SK-N-SH (cell line): Measurements from ENCODE around the gene DZIP1L. TPM values are rescaled to one million over a fixed set of nuclear protein-coding genes. Genes with fewer than 3 reads are reported as not detected.

Source experiments
- CTCF ChIA-PET: fragments of 300-600, 350-600 bp; formaldehyde crosslinking; extraction: SDS; loops from one replicate; lab custom pipeline; 2021; lab: Yijun Ruan, JAX
- POLR2A ChIA-PET: fragments of 350-600 bp; sonication (Branson Sonifier 250); formaldehyde crosslinking; extraction: SDS; loops from one replicate; lab custom pipeline; 2020; ENCODE audit warnings: antibody characterized with exemption, inconsistent platforms; lab: Yijun Ruan, JAX
- DNase-seq: peaks from one replicate; pipeline ENCODE4 v3.0.0; 2012
- H2AFZ ChIP-seq: fragments of 200-600 bp; sonication (generic); 2 replicates; pipeline ENCODE4 v1.8.1; 2016; ENCODE audit warnings: antibody characterized with exemption, mild to moderate bottlenecking, low read depth
- H3F3A ChIP-seq: fragments of 200-600 bp; sonication (generic); replicated peaks from 2 replicates; pipeline ENCODE3; 2016; ENCODE audit warnings: antibody characterized with exemption, mild to moderate bottlenecking; ENCODE audit not compliant: insufficient read depth
- H3K27ac ChIP-seq, 2 experiments: fragments of 200-500 bp in 1 of 2; fragments of 200-600 bp in 1 of 2; sonication (Bioruptor generic) in 1 of 2; sonication (generic), shearing (Covaris generic) in 1 of 2; 2 replicates each; pipeline versions ENCODE4 v1.5.1 to v1.6.1; 2014 to 2016; ENCODE audit warnings: low read depth in 2 of 2, inconsistent platforms in 1 of 2, low read length in 1 of 2, mild to moderate bottlenecking in 1 of 2, mixed read lengths in 1 of 2
- H3K27me3 ChIP-seq: fragments of 200-600 bp; sonication (generic), shearing (Covaris generic); 2 replicates; pipeline ENCODE4 v1.6.1; 2016; ENCODE audit warnings: mixed run types; ENCODE audit not compliant: insufficient read depth
- H3K36me3 ChIP-seq, 2 experiments: fragments of 200-500 bp in 1 of 2; fragments of 200-600 bp in 1 of 2; sonication (Bioruptor generic) in 1 of 2; sonication (generic) in 1 of 2; replicated peaks in 1 of 2; 2 replicates each; pipeline versions ENCODE3 to v1.5.1; 2014 to 2016; ENCODE audit warnings: low read length in 1 of 2, mild to moderate bottlenecking in 1 of 2; ENCODE audit not compliant: insufficient read depth in 2 of 2, control insufficient read depth in 1 of 2
- H3K4me1 ChIP-seq, 2 experiments: fragments of 200-500 bp in 1 of 2; fragments of 200-600 bp in 1 of 2; sonication (Bioruptor generic) in 1 of 2; sonication (generic), shearing (Covaris generic) in 1 of 2; 2 replicates each; pipeline versions ENCODE4 v1.5.1 to v1.6.1; 2014 to 2016; ENCODE audit warnings: low read depth in 1 of 2, low read length in 1 of 2, mixed run types in 1 of 2; ENCODE audit not compliant: insufficient read depth in 2 of 2, control insufficient read depth in 1 of 2
- H3K4me2 ChIP-seq: fragments of 200-600 bp; sonication (generic), shearing (Covaris generic); 2 replicates; pipeline ENCODE4 v1.6.1; 2017; ENCODE audit warnings: mixed run types
- H3K4me3 ChIP-seq, 2 experiments: fragments of 200-500 bp in 1 of 2; fragments of 200-600 bp in 1 of 2; sonication (Bioruptor generic) in 1 of 2; sonication (generic), shearing (Covaris generic) in 1 of 2; 2 replicates each; pipeline versions ENCODE4 v1.5.1 to v1.8.1; 2014 to 2016; ENCODE audit warnings: low read depth in 2 of 2, inconsistent platforms in 1 of 2, low read length in 1 of 2, mild to moderate bottlenecking in 1 of 2, mixed read lengths in 1 of 2, moderate library complexity in 1 of 2
- H3K79me2 ChIP-seq: fragments of 200-600 bp; sonication (generic); 2 replicates; pipeline ENCODE4 v1.8.1; 2017; ENCODE audit warnings: mild to moderate bottlenecking; ENCODE audit not compliant: insufficient read depth
- H3K9ac ChIP-seq: fragments of 200-600 bp; sonication (generic); 2 replicates; pipeline ENCODE4 v1.6.1; 2017; ENCODE audit warnings: mixed run types
- H3K9me2 ChIP-seq: fragments of 200-600 bp; sonication (generic); 2 replicates; pipeline ENCODE4 v1.6.1; 2017; ENCODE audit warnings: mixed run types
- H3K9me3 ChIP-seq: fragments of 200-600 bp; sonication (generic); 2 replicates; pipeline ENCODE4 v1.6.1; 2017; ENCODE audit warnings: mixed run types, mild to moderate bottlenecking, moderate library complexity
- H4K20me1 ChIP-seq: fragments of 200-600 bp; sonication (generic); 2 replicates; pipeline ENCODE4 v1.6.1; 2017; ENCODE audit warnings: mild to moderate bottlenecking, mixed run types; ENCODE audit not compliant: insufficient read depth
- GABPA ChIP-seq: IDR thresholded peaks from 2 replicates; pipeline ENCODE4 v1.4.0; 2012; ENCODE audit warnings: low read depth, mild to moderate bottlenecking
- GATA2 ChIP-seq: sonication (generic); formaldehyde crosslinking; IDR thresholded peaks from 2 replicates; pipeline ENCODE4 v1.5.0; 2020; ENCODE audit warnings: mild to moderate bottlenecking, missing genetic modification reagents
- MXI1 ChIP-seq: IDR thresholded peaks from 2 replicates; pipeline ENCODE4 v1.6.1; 2012; ENCODE audit warnings: mild to moderate bottlenecking, low read depth, low read length, improper control_type of control experiment
- NRF1 ChIP-seq: IDR thresholded peaks from 2 replicates; pipeline ENCODE4 v1.6.1; 2012; ENCODE audit warnings: low read depth, mild to moderate bottlenecking, low read length
- TAF1 ChIP-seq: IDR thresholded peaks from 2 replicates; pipeline ENCODE4 v1.6.1; 2012; ENCODE audit warnings: low read depth, mild to moderate bottlenecking, low read length, moderate library complexity, borderline replicate concordance
- YY1 ChIP-seq: IDR thresholded peaks from 2 replicates; pipeline ENCODE4 v1.4.0; 2012; ENCODE audit warnings: low read depth, mild to moderate bottlenecking
- WGBS: methylation state at CpG from one replicate; pipeline ENCODE4 v1.1.6; 2017; ENCODE audit warnings: low lambda C conversion rate; 5-methylcytosine and 5-hydroxymethylcytosine counted together
- polyA plus RNA-seq, 3 experiments: library from polyadenylated mRNA; depleted of rRNA; stranded (reverse); fragments of >200 nt; gene quantifications; 2 replicates each; pipeline ENCODE4 v1.2.3, GENCODE V29; 2012
- TF ChIP-seq, protein P1 (sequence below): IDR thresholded peaks from 2 replicates; pipeline ENCODE4 v1.6.1; 2012; ENCODE audit warnings: mild to moderate bottlenecking, low read depth, low read length, moderate library complexity

Gene DZIP1L
- polyA plus RNA-seq, 1 of the 3 experiments (the other 2 are of a cell fraction) = 6.4 TPM

DNA sequence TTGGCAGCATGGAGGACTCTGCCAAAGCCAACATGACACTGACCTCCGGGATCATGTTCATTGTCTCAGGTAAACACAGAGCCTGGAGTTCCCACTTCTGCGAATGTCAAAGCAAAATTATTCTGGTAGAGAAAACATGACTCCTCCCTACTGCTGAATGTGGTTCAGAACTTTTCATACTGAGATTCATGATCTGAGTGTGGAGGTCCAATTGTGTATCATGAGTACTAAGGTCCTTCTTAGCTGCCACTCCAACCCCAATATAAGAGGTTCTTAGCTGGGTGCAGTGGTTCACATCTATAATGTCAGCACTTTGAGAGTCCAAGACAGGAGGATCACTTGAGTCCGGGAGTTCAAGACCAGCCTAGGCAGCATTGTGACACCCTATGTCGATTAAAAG, 91.7 kb downstream of the DZIP1L start:
- no peak overlapping the region for H3K4me3 ChIP-seq
- no peaks in the 10 kb centered on the region for H3K9me3 ChIP-seq
- TF ChIP-seq GABPA = no peak
- TF ChIP-seq NRF1 = no peak
- TF ChIP-seq, protein P1, sequence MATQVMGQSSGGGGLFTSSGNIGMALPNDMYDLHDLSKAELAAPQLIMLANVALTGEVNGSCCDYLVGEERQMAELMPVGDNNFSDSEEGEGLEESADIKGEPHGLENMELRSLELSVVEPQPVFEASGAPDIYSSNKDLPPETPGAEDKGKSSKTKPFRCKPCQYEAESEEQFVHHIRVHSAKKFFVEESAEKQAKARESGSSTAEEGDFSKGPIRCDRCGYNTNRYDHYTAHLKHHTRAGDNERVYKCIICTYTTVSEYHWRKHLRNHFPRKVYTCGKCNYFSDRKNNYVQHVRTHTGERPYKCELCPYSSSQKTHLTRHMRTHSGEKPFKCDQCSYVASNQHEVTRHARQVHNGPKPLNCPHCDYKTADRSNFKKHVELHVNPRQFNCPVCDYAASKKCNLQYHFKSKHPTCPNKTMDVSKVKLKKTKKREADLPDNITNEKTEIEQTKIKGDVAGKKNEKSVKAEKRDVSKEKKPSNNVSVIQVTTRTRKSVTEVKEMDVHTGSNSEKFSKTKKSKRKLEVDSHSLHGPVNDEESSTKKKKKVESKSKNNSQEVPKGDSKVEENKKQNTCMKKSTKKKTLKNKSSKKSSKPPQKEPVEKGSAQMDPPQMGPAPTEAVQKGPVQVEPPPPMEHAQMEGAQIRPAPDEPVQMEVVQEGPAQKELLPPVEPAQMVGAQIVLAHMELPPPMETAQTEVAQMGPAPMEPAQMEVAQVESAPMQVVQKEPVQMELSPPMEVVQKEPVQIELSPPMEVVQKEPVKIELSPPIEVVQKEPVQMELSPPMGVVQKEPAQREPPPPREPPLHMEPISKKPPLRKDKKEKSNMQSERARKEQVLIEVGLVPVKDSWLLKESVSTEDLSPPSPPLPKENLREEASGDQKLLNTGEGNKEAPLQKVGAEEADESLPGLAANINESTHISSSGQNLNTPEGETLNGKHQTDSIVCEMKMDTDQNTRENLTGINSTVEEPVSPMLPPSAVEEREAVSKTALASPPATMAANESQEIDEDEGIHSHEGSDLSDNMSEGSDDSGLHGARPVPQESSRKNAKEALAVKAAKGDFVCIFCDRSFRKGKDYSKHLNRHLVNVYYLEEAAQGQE = no peak
- TF ChIP-seq MXI1 = no peak
- no peak for DNase-seq
- no peaks in the 10 kb centered on the region for H3K4me1 ChIP-seq
- no peak overlapping the region for H3K27ac ChIP-seq
- no peak overlapping the region for H2AFZ ChIP-seq
- no peaks in the 10 kb centered on the region for H3F3A ChIP-seq
- H4K20me1 ChIP-seq = no peaks in the 10 kb centered on the region
- H3K79me2 ChIP-seq = no peaks in the 10 kb centered on the region
- ChIA-PET POLR2A (no interaction called here), CTCF (interaction anchor here (1.0 kb wide), 1 partner anchor 52 kb away, joined by 3 read pairs; no protein-coding TSS in a partner anchor)
- H3K27me3 ChIP-seq = no peaks in the 10 kb centered on the region
- WGBS = 81% methylated on average over 3 of the region's 4 CpGs
- H3K9ac ChIP-seq = no peak overlapping the region
- H3K36me3 ChIP-seq = peaks cover 4 to 12% of the 10 kb centered on the region in 2 experiments
- H3K4me2 ChIP-seq = no peak overlapping the region
- H3K9me2 ChIP-seq = no peaks in the 10 kb centered on the region

DNA sequence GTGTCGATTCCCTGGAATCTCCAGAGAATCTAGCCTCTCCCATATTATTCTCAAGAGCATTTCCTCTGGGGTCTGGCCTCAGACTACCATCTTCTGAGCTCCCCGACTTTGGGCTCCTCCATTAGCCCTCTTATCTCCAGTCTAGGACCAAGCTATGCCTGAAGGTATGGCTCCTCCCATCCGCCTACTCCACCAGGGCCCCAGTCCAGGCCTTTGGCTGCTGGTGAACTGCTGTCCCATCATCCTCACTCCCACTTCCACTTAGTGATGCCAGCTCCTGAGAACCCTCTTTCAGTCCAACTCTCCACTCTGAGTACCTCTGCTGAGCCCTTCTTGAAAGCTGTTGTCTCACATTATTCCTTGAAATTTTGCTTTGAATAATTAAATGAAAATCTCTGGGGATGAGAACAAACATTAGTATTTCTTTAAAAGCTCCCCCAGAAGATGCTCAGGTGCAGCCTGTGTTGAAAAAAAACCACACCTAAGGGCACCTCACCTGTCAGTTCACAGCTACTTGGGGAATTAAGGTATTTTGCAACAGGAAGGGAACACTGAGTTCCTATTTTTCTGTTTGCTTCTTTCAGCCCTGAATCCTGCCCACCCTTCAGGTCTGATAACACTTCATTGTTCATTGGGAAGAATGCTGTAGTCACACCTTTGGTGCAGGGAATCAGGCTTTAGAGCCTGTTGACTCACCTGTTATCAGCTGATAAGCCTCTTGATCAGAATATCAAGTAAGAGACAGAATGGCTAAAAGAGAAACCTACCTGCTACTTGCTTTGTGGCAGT, 95.9 kb downstream of the DZIP1L start:
- no peak overlapping the region for H3K27ac ChIP-seq
- no peak overlapping the region for H3K4me3 ChIP-seq
- H3K4me2 ChIP-seq = no peak overlapping the region
- peaks cover 0 to 2% of the 10 kb centered on the region in 2 experiments for H3K36me3 ChIP-seq
- no peak for DNase-seq
- no peaks in the 10 kb centered on the region for H3K9me3 ChIP-seq
- H3F3A ChIP-seq = no peaks in the 10 kb centered on the region
- no peak overlapping the region for H2AFZ ChIP-seq
- H3K9me2 ChIP-seq = no peaks in the 10 kb centered on the region
- ChIA-PET POLR2A (no interaction called here), CTCF (interaction anchor here (1.4 kb wide), 1 partner anchor 33 kb away, joined by 5 read pairs; no protein-coding TSS in a partner anchor)
- no peaks in the 10 kb centered on the region for H4K20me1 ChIP-seq
- no peak overlapping the region for H3K9ac ChIP-seq
- no peak for TF ChIP-seq GATA2 (CRISPR knock-in tag)
- no peaks in the 10 kb centered on the region for H3K4me1 ChIP-seq
- no peaks in the 10 kb centered on the region for H3K79me2 ChIP-seq
- WGBS = 70% methylated on average over 3 of the region's 3 CpGs
- H3K27me3 ChIP-seq = no peaks in the 10 kb centered on the region

GRCh38 chr3:138016065-138016464, 99.3 kb downstream of the DZIP1L start:
- Histone ChIP-seq H2AFZ (no peak overlapping the region), H3K9me2 (no peaks in the 10 kb centered on the region), H3K36me3 (no peaks in the 10 kb centered on the region), H3K79me2 (no peaks in the 10 kb centered on the region), H3K4me2 (no peak overlapping the region), H3F3A (no peaks in the 10 kb centered on the region), H3K4me3 (no peak overlapping the region), H3K27me3 (no peaks in the 10 kb centered on the region), H3K9me3 (no peaks in the 10 kb centered on the region), H3K9ac (no peak overlapping the region), H3K27ac (no peak overlapping the region), H4K20me1 (no peaks in the 10 kb centered on the region), H3K4me1 (no peaks in the 10 kb centered on the region)
- ChIA-PET POLR2A (no interaction called here), CTCF (interaction anchor here (1.1 to 1.8 kb wide), 2 partner anchors 10 to 36 kb away, joined by 3 to 5 read pairs; no protein-coding TSS in a partner anchor)
- TF ChIP-seq TAF1 (no peak), YY1 (no peak)
- DNase-seq = no peak
- 89% methylated on average over 2 of the region's 2 CpGs for WGBS
